Activated CD8-positive, alpha-beta memory T cell treated with anti-CD3 and anti-CD28 coated beads, Interleukin-2, amount 50 U/mL, for 24 hours (primary cell): ENCODE results near the gene SLFN14.
A peak's percentile ranks its signal among the peaks of the same experiment; 100 is the strongest.
"Not testable (repeated sequence)": the region's sequence is repeated elsewhere in the genome, so short reads cannot be mapped to it uniquely, and the experiment has no call there.

ENCODE experiments used
- DNase-seq: peaks from one replicate; pipeline ENCODE4 v3.0.0-alpha.2; 2020; ENCODE audit errors: extremely low read depth

The SLFN14 gene

GRCh38 chr17:35560703-35561102 is at the start of gene SLFN14:
TSS of gene SLFN14 (minus strand) at chr17:35560819. CDS start at chr17:35558062, 2,757 bp downstream.
- DNase-seq: no peak

GRCh38 chr17:35609831-35610230 is 49.2 kb upstream of the SLFN14 start:
- DNase-seq: no peak

- no peak for DNase-seq
Observed at GRCh38 chr17:35607239-35607847, 46.7 kb upstream of the SLFN14 start.

- no peak for DNase-seq
Observed at GRCh38 chr17:35605678-35606077, 45.1 kb upstream of the SLFN14 start.

GRCh38 chr17:35603674-35604073 is 43.1 kb upstream of the SLFN14 start:
- DNase-seq: no peak

GRCh38 chr17:35597604-35598003 is 37.0 kb upstream of the SLFN14 start:
- DNase-seq: no peak

GRCh38 chr17:35596530-35597233 is 36.1 kb upstream of the SLFN14 start:
- DNase-seq: no peak

- no peak for DNase-seq
Observed at GRCh38 chr17:35596072-35596471, 35.5 kb upstream of the SLFN14 start.

GRCh38 chr17:35588196-35588920 is 27.7 kb upstream of the SLFN14 start:
- DNase-seq: no peak

- peak; percentile 89 for DNase-seq
Observed at GRCh38 chr17:35587074-35587961, 26.7 kb upstream of the SLFN14 start, which contains the start of gene AP2B1. TSS of gene AP2B1 (plus strand) at chr17:35587322. CDS start at chr17:35594031, 6,709 bp downstream.

GRCh38 chr17:35586569-35587073 is 26.0 kb upstream of the SLFN14 start:
- no peak for DNase-seq

- DNase-seq: no peak
Observed at GRCh38 chr17:35584061-35584460, 23.4 kb upstream of the SLFN14 start.

- DNase-seq: no peak
Observed at GRCh38 chr17:35578929-35579432, 18.4 kb upstream of the SLFN14 start.

GRCh38 chr17:35578197-35578928 is 17.7 kb upstream of the SLFN14 start, which contains the start of gene PEX12:
TSS of gene PEX12 (minus strand) at chr17:35578571. CDS start at chr17:35578021, 550 bp downstream.
- DNase-seq: peak; percentile 81

- DNase-seq: no peak
Observed at GRCh38 chr17:35577830-35578196, 17.2 kb upstream of the SLFN14 start.

- DNase-seq: no peak
Observed at GRCh38 chr17:35575759-35576158, 15.1 kb upstream of the SLFN14 start.

- DNase-seq: no peak
Observed at GRCh38 chr17:35569405-35569804, 8.8 kb upstream of the SLFN14 start.

GRCh38 chr17:35568561-35568960 is 7.9 kb upstream of the SLFN14 start:
- DNase-seq: no peak

- DNase-seq: no peak
Observed at GRCh38 chr17:35566968-35567367, 6.3 kb upstream of the SLFN14 start.

GRCh38 chr17:35563181-35563580 is 2.6 kb upstream of the SLFN14 start:
- not testable (repeated sequence) for DNase-seq
